Measurements from ENCODE around the gene CXCL16. TPM values are rescaled to one million over a fixed set of nuclear protein-coding genes. Genes with fewer than 3 reads are reported as not detected.
A peak's percentile ranks its signal among the peaks of the same experiment; 100 is the strongest.
"Not testable (repeated sequence)": the region's sequence is repeated elsewhere in the genome, so short reads cannot be mapped to it uniquely, and the experiment has no call there.

Gene CXCL16
- polyA plus RNA-seq, 1 donor: 7.8 TPM

GRCh38 chr17:4691686-4692085 is 48.0 kb downstream of the CXCL16 start:
- DNase-seq: no peak

GRCh38 chr17:4690745-4691144 is 49.0 kb downstream of the CXCL16 start:
- no peak for DNase-seq

GRCh38 chr17:4689872-4690271 is 49.9 kb downstream of the CXCL16 start:
- not testable (repeated sequence) for DNase-seq

DNA sequence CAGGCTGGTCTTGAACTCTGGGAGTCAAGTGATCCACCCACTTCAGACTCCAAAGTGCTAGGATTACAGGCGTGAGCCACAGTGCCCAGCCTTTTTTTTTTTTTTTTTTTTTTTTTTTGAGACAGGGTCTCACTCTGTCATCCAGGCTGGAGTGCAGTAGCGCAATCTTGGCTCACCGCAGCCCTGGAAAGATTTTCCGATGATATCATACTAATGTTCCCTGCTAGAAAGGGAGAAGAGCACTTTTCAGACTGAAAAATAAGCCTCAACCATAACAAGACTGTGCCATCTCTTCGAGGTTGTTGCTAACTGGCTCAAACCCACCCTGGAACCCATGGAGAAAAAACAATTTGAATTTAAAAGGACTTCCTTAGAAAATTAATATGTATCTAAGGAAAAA is 56.0 kb downstream of the CXCL16 start:
- DNase-seq: peak; percentile 59

Other genes with a start within 250 kb of the CXCL16 start
- 7.9 TPM for gene SPNS2, start 241.0 kb downstream of the CXCL16 start, polyA plus RNA-seq (ENCODE audit: insufficient read length)
- 36.9 TPM for gene MYBBP1A, start 184.5 kb downstream of the CXCL16 start, polyA plus RNA-seq (ENCODE audit: insufficient read length)
- 0.15 TPM for gene GGT6, start 179.4 kb downstream of the CXCL16 start, polyA plus RNA-seq (ENCODE audit: insufficient read length)
- 139 TPM for gene SMTNL2, start 155.4 kb downstream of the CXCL16 start, polyA plus RNA-seq (ENCODE audit: insufficient read length)
- 0.14 TPM for gene ALOX15, start 98.2 kb downstream of the CXCL16 start, polyA plus RNA-seq (ENCODE audit: insufficient read length)
- gene PELP1, start 35.8 kb downstream of the CXCL16 start, polyA plus RNA-seq (ENCODE audit: insufficient read length): 38.1 TPM
- gene ARRB2, start 29.3 kb downstream of the CXCL16 start, polyA plus RNA-seq (ENCODE audit: insufficient read length): 29.9 TPM
- gene MED11, start 8.5 kb downstream of the CXCL16 start, polyA plus RNA-seq (ENCODE audit: insufficient read length): 19.5 TPM
- 0.97 TPM for gene ZMYND15, start 95 bp downstream of the CXCL16 start, polyA plus RNA-seq (ENCODE audit: insufficient read length)
- not detected for gene TM4SF5, start 32.0 kb upstream of the CXCL16 start, polyA plus RNA-seq (ENCODE audit: insufficient read length)
- 4.7 TPM for gene VMO1, start 46.4 kb upstream of the CXCL16 start, polyA plus RNA-seq (ENCODE audit: insufficient read length)
- gene GLTPD2, start 49.0 kb upstream of the CXCL16 start, polyA plus RNA-seq (ENCODE audit: insufficient read length): 0.98 TPM
- gene PSMB6, start 56.2 kb upstream of the CXCL16 start, polyA plus RNA-seq (ENCODE audit: insufficient read length): 94.3 TPM
- 28.7 TPM for gene PLD2, start 67.2 kb upstream of the CXCL16 start, polyA plus RNA-seq (ENCODE audit: insufficient read length)
- gene MINK1, start 93.4 kb upstream of the CXCL16 start, polyA plus RNA-seq (ENCODE audit: insufficient read length): 28.3 TPM
- gene C17orf107, start 159.6 kb upstream of the CXCL16 start, polyA plus RNA-seq (ENCODE audit: insufficient read length): 1.5 TPM
- 3.3 TPM for gene CHRNE, start 163.2 kb upstream of the CXCL16 start, polyA plus RNA-seq (ENCODE audit: insufficient read length)
- gene GP1BA, start 192.3 kb upstream of the CXCL16 start, polyA plus RNA-seq (ENCODE audit: insufficient read length): 0.88 TPM
- gene SLC25A11, start 200.1 kb upstream of the CXCL16 start, polyA plus RNA-seq (ENCODE audit: insufficient read length): 57.1 TPM
- 75.2 TPM for gene RNF167, start 200.3 kb upstream of the CXCL16 start, polyA plus RNA-seq (ENCODE audit: insufficient read length)
- 432 TPM for gene PFN1, start 208.6 kb upstream of the CXCL16 start, polyA plus RNA-seq (ENCODE audit: insufficient read length)
- 2,174 TPM for gene ENO3, start 211.2 kb upstream of the CXCL16 start, polyA plus RNA-seq (ENCODE audit: insufficient read length)
- gene SPAG7, start 227.9 kb upstream of the CXCL16 start, polyA plus RNA-seq (ENCODE audit: insufficient read length): 92.0 TPM
- 32.9 TPM for gene CAMTA2, start 247.7 kb upstream of the CXCL16 start, polyA plus RNA-seq (ENCODE audit: insufficient read length)

Measured in hindlimb muscle (tissue), 1 donor.